ENCODE measurements around the gene CYTH2.

GRCh38 chr19:48448563-48448962 is 20.6 kb upstream of the CYTH2 start:
- no peak for TF ChIP-seq CTCF (IDR thresholded peaks at IDR 0.05)
- no peak for TF ChIP-seq ZFX (IDR thresholded peaks at IDR 0.05; ENCODE audit: borderline replicate concordance)
